NCI-H345 (cell line): ENCODE results near the gene VPREB1.
"Not testable (repeated sequence)": the region's sequence is repeated elsewhere in the genome, so short reads cannot be mapped to it uniquely, and the experiment has no call there.

Experiments
- DNase-seq: peaks from one replicate; lab custom pipeline; 2025; lab: John Stamatoyannopoulos, UW

Gene VPREB1

DNA sequence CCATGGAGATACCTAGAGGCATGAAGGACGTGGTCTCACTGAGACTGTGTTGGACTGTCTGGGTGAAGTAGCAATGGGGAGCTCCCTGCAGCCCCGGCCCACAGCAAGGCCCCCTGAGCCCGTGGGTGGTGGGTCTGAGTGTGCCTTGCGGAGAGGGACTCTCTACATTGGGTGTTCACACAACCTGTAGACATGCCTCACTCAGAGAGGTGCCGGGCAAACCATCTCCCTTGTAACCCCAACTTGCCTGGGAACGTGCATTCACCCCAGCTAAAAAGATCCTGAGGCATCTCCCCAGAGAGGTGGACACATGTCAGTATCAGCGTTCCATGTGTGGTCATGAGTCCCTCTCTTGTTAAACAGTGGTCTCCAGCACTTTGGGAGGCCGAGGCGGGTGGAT lies 2.1 kb downstream of the VPREB1 start:
- no peak for DNase-seq

GRCh38 chr22:22248878-22249277 lies 4.3 kb downstream of the VPREB1 start:
- no peak for DNase-seq

DNA sequence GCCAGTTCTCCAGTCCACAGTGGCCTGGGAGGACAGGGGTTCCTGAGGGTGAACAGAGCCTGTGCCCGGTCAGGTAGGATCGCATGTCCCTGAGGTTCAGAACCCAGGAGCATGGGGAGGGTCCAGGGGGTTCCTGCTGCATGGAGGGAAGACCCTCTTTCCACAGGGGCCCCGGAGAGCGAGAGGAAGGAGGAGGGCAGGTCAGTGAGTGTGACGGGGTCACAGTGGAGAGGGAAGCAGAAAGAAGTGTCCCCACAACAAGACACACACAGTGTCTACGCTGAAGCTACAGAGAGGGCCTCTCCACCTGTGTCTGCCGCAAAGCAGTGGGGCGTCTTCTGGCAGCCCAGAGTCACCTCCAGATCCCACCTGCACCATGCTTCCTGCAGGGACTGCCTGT lies 6.1 kb downstream of the VPREB1 start:
- not testable (repeated sequence) for DNase-seq

- not testable (repeated sequence) for DNase-seq
Observed at GRCh38 chr22:22256133-22256532, 11.5 kb downstream of the VPREB1 start.

DNA sequence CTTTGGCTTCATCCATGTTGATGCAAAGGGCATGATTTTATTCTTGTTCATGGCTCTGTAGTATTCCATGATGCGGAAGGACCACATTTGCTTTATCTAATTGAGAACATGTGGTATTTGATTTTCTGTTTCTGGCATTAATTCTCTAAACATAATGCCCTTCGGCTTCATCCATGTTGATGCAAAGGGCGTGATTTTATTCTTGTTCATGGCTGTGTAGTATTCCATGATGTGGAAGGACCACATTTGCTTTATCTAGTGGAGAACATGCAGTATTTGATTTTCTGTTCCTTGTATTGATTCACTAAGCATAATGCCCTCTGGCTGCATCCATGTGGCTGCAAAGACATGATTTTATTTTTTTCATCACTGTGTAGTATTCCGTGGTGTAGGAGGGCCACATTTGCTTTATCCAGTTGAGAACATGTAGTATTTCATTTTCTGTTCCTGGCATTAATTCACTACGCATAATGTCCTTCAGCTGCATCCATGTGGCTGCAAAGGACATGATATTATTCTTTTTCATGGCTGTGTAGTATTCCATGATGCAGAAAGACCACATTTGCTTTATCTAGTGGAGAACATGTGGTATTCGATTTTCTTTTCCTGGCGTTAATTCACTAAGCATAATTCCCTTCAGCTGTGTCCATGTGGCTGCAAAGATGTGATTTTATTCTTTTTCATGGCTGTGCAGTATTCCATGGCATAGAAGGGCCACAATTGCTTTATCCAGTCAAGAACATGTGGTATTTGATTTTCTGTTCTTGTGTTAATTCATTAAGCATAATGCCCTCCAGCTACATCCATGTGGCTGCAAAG lies 14.2 kb downstream of the VPREB1 start:
- not testable (repeated sequence) for DNase-seq

DNA sequence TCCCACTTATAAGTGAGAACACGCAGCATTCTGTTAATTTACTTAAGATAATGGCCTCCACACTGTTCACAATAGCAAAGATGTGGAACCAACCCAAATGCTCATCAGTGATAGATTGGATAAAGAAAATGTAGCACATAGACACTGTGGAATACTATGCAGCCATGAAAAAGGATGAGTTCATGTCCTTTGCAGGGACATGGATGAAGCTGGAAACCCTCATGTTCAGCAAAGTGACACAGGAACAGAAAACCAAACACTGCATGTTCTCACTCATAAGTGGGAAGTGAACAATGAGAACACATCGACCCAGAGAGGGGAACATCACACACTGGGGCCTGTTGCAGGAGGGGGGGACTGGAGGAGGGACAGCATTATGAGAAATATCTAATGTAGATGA lies 15.6 kb downstream of the VPREB1 start:
- DNase-seq: not testable (repeated sequence)

GRCh38 chr22:22260586-22260985 lies 16.0 kb downstream of the VPREB1 start:
- DNase-seq: not testable (repeated sequence)

GRCh38 chr22:22262332-22263074 lies 17.9 kb downstream of the VPREB1 start:
- not testable (repeated sequence) for DNase-seq

DNA sequence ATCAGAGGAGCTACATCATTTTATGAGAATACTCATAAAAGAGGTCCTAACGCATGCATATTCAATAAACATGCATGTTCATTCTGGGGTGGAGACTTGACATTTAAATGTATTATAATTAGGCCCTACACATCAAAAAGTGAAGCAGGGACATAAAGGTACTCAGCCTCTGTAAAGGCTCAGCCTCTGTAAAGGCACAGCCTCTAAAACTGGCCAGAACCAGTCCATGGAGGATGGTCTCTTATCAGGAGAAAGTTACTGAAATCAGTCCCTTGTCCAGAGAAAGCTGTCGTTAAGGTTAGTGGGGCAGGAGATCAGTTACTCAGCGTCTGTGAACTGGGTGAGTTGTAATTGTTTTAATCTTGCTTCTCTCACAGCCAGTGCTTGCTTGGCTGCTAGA lies 19.2 kb downstream of the VPREB1 start:
- not testable (repeated sequence) for DNase-seq

DNA sequence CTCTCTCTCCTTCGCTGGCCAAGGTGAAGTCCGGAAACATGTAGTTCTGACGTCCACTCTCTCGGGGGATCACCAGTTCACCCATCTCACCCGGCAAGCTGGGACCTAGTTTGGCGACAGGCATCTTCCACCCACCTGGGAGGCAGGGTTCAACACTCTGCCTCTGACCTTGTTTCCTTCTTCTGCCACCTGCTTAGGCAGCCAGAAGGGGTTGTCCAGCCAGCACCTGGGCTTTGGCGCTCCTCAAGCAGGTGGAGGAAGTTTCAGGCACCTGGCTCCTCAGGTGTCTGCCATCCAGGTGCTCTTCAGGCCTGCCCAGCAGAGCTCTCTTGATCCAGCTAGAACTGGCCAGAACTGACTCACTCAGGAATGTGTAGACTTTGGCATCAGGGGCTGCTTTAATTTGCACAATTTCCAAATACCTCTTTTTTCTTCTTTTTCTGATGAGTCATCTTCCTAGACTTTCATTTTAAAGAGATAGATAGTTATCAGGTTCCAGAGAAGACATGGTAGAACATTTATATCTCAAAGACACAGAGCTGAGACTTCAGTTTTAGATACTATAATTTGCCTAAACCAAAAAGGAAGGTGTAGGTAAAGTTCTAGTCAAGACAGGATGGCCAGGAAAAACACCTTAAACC lies 25.6 kb downstream of the VPREB1 start:
- not testable (repeated sequence) for DNase-seq

GRCh38 chr22:22277423-22277822 lies 32.8 kb downstream of the VPREB1 start:
- DNase-seq: not testable (repeated sequence)

DNA sequence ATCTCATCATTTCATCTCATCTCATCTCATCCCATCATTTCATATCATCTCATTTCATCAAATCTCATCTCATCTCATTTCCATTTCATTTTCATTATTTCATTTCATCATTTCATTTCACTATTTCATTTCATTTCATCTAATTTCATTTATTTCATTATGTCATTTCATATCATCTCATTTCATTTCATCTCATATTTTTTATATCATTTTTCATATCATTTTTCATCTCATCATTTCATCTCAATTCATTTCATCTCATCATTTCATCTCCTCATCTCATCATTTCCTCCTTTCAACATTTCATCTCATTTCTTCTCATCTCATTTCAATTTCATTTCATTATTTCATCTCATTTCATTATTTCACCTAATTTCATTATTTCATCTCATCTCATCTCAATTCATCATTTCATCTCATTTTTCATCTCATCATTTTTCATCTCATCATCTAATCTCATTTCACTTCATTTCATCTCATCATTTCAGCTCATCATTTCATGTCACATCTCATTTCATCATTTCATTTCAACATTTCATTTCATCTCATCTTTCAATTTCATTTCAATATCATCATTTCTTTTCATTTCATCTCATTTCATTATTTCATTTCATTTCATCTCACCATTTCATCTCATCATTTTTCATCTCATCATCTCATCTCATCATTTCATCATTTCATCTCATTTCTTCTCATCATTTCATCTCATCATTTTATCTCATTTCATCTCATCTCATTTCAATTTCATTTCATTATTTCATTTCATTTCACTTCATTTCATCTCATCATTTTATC lies 40.6 kb downstream of the VPREB1 start:
- DNase-seq: not testable (repeated sequence)

GRCh38 chr22:22286390-22287105 lies 42.0 kb downstream of the VPREB1 start:
- not testable (repeated sequence) for DNase-seq

DNA sequence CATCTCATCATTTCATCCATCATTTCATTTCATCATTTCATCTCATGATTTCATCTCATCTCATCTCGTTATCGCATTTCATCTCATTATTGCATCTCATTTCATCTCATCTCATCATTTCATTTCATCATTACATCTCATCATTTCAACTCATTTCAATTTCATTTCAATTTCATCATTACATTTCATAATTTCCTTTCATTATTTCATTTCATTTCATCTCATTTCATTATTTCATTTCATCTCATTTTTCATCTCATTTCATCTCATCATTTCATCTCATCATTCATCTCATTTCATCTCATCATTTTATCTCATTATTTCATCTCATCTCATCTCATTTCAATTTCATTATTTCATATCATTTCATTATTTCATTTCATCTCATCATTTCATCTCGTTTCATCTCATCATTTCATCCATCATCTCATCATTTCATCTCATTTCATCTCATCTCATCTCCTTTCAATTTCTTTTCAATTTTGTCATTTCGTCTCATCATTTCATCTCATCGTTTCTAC lies 42.6 kb downstream of the VPREB1 start:
- DNase-seq: not testable (repeated sequence)

DNA sequence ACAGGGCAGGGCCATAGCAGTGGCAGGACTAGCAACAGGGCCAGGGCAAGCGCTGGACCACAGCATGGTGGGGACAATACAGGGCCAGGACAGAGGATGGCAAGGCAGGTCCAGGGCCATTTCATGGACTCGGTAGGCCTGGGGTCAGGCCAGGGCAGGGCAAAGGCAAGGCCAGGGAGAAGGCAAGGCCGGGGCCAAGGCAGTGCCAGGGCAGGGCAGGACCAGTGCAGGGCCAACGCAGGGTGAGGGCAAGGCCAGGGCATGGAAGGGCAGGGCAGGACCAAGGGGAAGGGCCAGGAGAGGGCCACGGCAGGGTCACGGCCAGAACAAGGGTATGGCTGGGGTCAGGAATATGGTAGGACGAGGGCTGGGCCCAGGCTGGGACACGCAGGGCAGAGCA lies 45.1 kb downstream of the VPREB1 start:
- not testable (repeated sequence) for DNase-seq

GRCh38 chr22:22291129-22291806 lies 46.7 kb downstream of the VPREB1 start:
- DNase-seq: not testable (repeated sequence)

DNA sequence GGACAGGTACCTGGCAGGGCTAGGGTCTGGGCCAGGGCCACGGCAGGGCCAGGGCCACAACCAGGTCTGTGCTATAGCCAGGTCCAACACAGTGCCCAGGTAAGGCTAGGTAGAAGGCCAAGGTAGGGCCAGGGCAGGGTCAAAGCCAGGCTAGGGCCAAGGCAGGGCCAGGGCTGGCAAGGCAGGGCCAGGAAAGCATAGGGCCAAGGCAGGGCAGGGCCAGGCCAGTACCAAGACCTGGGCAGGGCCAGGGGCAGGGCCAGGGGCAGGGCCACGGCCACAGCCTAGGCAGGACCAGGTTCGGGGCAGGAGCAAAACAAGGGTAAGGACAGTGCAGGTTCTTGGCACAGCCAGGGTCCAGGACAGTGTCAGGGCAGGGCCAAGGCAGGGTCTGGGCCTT lies 48.1 kb downstream of the VPREB1 start:
- not testable (repeated sequence) for DNase-seq

DNA sequence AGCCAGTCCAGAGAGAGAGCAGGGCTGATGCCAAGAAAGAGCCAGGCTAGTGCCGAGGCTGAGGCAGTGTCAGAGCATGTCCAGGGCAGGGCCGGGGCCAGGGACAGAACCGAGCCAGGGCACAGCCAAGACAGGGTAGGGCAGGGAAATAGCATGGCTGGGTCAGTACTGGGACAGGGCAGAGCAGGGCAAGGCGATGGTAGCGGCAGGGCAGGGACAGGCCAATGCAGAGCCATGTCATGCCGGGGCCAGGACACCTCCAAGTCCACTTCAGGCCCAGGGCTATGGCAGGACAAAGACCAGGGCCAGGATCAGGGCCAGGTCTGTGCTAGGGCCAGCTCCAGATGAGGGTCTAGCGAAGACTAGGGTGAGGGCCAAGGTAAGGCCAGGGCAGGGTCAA lies 48.9 kb downstream of the VPREB1 start:
- not testable (repeated sequence) for DNase-seq

DNA sequence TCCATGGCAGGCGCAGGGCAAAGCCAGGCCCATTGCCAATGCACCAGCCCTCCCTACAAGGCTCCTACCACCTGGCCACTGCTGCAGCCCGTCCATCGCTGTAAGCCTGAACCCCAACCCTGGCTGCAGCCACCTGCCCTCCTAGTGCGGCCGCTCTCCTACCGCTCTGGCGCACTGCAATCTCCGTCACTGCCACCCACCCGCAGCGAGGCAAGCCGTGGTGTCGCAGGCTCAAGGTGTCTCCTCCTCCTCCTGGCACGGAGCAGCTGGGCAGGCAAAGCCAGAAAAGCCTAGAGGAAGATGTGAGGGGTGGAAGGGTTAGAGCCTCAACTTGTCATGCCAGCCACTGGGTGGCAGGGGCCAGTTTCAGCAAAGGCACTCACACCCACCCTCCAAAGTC lies 50.1 kb downstream of the VPREB1 start:
- DNase-seq: not testable (repeated sequence)
